GM12873 (cell line): Measurements from ENCODE around the gene PRCD.
A peak's percentile ranks its signal among the peaks of the same experiment; 100 is the strongest.

ENCODE experiments used
- TF ChIP-seq, protein P1 (sequence below): IDR thresholded peaks from 2 replicates; pipeline ENCODE4 v1.5.1; 2012; ENCODE audit warnings: low read depth, mild to moderate bottlenecking, moderate library complexity, low read length, control low read depth; ENCODE audit not compliant: insufficient read depth; ENCODE audit errors: missing control alignments

Gene PRCD

DNA sequence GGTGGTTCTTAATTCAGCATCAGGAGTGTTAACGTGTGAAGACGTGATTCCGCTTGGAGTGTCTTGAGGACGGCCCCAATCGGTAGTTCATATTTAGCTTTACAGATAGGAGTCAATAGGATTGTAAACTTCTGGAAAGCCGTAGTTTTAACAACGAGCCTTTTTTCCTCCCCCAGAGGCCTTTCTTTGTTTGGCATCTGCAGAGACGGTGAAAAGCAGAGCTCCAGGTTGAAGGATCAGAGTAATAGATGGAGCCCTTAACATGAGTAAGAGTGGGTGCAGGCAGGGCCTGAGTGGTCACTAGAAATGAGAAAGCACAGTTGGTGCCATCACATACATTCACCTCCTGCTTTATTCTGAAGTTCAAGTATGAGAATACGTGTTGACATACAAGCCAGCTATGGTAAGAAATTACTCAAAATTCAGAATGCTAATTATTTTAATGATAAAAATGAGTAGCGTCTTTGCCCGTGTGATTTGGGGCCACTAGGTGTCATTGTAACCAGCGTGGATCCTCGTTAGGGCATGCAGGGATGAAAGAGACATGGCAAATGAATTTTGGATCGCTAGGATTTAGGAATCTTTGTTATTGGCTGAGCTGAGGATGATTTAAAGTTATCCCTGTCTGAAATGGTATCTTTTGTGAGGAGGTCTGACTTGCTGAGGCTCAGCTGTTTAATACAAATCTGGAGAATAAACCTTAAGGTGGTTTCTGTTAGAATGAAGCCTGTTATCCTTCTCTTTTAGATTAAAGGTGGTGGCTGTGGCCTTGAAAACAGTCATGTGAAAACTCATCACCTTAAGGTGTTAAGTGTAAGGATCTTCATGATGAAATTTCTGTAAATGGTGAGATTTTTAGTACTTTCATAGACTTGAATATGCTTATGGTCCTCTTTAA, 18.6 kb downstream of the PRCD start:
- TF ChIP-seq, protein P1, sequence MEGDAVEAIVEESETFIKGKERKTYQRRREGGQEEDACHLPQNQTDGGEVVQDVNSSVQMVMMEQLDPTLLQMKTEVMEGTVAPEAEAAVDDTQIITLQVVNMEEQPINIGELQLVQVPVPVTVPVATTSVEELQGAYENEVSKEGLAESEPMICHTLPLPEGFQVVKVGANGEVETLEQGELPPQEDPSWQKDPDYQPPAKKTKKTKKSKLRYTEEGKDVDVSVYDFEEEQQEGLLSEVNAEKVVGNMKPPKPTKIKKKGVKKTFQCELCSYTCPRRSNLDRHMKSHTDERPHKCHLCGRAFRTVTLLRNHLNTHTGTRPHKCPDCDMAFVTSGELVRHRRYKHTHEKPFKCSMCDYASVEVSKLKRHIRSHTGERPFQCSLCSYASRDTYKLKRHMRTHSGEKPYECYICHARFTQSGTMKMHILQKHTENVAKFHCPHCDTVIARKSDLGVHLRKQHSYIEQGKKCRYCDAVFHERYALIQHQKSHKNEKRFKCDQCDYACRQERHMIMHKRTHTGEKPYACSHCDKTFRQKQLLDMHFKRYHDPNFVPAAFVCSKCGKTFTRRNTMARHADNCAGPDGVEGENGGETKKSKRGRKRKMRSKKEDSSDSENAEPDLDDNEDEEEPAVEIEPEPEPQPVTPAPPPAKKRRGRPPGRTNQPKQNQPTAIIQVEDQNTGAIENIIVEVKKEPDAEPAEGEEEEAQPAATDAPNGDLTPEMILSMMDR, result peak; percentile 49

DNA sequence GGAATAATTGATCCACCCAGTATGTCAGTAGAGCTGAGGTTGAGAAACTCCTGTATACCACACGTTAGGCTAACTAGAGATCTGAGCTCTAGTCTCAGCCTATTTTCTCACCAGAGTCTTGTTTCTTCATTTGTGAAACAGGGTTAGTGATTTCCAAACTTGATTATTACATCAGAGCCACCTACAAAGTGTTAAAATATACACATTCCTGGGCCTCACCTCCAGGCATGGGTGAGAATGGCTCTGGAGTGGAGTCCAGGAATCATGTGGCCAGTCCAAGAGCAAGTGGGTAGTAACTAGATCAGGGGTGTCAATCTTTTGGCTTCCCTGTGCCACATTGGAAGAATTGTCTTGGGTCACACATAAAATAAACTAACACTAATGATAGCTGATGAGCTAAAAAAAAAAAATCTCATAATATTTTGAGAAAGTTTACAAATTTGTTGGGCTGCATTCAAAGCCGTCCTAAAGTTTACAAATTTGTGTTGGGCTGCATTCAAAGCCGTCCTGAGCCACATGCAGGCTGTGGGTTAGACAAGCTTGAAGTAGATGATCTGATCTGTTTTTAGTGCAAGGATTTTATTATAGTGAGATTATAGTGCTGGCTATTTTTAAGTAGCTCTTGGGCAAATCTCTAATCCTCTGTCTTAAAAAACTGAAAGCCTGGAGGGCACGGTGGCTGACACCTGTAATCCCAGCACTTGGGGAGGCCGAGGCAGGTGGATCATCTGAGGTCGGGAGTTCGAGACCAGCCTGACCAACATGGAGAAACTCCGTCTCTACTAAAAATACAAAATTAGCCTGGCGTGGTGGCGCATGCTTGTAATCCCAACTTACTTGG, 20.4 kb downstream of the PRCD start:
- TF ChIP-seq, protein P1, result no peak

DNA sequence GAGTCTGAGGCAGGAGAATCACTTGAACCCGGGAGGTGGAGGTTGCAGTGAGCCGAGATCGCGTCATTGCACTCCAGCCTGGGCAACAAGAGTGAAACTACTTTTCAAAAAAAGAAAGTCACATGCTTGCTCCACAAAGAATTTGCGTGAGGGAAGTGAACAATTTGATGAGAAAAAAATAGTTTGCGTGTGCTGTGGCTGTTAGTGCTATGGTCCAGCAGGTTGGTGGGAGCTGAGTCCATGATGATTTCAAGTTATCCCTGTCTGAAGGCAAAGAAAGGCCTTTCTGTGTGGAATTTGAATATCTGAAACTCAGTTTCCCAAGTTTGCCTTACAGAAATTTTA, 21.0 kb downstream of the PRCD start:
- TF ChIP-seq, protein P1, result no peak

DNA sequence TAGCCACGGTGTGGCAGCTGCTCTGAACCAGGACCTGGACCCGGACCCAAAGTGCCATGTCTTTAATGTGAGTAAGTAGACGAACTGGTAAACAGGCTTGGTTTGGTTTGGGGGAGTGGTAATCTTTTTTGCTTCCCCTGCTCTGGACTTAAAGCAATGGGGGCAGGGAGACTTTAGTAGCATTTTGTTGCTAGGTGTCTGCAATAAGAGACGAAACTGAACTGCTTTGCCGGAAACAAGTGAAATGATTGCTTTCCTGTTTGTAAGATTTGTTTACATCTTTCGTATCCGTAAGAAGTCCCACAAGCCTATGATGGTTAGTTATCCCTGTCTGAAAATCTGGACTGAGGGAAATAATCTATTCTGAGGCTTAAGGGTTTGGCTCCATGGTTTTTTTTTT, 21.5 kb downstream of the PRCD start:
- TF ChIP-seq, protein P1, result no peak

DNA sequence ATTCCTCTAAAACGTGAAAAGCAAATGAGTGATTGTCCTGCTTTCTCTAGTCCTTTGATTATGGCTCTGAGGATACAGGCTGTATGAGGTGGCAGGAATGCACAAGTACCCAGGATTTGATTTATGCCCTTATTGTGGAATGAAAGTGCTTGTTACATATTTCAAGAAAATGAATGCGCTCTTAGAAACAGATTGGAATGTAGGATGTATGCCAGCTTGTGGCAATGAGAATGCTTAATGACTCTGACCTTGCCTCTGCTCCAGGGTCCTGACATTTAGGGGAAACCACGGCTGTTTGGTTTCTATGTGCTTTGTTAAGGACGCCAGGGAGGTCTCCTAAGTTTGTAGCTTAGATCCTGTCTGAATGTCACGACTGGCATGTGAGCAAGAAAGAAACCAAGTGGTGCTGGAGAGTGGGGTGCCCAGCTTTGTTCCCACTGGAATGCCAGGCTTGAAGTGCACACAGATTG, 22.0 kb downstream of the PRCD start:
- TF ChIP-seq, protein P1, result no peak

DNA sequence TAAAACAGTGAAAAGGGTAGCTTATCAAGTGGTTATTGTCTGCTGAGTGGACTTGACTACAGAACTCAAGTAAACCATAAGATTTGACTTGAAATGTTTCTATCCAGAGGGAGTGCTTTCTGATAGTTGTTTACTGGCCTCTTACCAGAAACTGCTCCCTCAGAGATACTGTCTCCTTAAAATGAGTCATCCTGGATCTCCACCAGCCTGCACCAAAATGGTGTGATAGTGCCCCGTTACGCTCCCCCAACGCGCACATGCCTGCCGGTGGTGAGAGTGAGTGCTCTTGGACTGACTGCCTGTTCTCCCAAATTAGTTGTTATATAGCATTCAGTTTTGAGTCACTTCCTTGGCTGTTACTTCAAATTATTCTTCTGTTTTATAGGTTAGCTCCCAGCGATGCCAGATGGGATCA, 22.9 kb downstream of the PRCD start:
- TF ChIP-seq, protein P1, result no peak
